Gastrocnemius medialis (tissue), 4 donors: ENCODE data around the gene KCNK4.

Experiments
- POLR2A ChIP-seq, 2 donors: fragments of 450-650 bp; IDR thresholded peaks; one replicate each; pipeline ENCODE4 v1.6.1; 2017; ENCODE audit warnings: antibody characterized with exemption in 2 of 2, mild to moderate bottlenecking in 2 of 2, moderate library complexity in 2 of 2
- TF ChIP-seq, protein P1 (sequence below), 5 experiments: fragments of 450-650 bp in 3 of 5; fragments of 200-600 bp in 2 of 5; sonication (generic) in 2 of 5; IDR thresholded peaks in 4 of 5; conservative IDR thresholded peaks in 1 of 5; 1 replicate in 4 of 5; 2 replicates in 1 of 5; pipeline ENCODE4 v1.5.1; 2016 to 2019; ENCODE audit warnings: antibody characterized with exemption in 5 of 5, mild to moderate bottlenecking in 3 of 5, moderate library complexity in 3 of 5

DNA sequence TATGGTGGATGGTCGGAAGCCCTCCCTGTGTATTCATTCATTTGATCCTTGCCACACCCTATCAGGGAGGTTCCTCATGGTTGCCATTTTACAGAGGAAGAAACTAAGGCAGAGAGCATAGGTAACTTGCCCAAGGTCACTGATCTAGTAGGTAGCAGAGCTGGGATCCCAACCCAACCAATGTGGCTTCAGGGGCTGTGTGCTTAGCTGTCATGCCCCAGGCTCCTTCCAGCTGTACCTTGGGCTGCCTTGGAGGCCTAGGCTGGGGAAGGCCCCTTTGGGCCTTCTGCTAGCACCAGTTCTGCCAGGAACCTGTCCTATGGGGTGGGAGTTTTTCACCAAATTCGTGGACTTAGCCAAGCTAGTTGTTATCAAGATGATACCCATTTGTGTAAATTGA lies 15.3 kb upstream of the KCNK4 start:
- TF ChIP-seq, protein P1, sequence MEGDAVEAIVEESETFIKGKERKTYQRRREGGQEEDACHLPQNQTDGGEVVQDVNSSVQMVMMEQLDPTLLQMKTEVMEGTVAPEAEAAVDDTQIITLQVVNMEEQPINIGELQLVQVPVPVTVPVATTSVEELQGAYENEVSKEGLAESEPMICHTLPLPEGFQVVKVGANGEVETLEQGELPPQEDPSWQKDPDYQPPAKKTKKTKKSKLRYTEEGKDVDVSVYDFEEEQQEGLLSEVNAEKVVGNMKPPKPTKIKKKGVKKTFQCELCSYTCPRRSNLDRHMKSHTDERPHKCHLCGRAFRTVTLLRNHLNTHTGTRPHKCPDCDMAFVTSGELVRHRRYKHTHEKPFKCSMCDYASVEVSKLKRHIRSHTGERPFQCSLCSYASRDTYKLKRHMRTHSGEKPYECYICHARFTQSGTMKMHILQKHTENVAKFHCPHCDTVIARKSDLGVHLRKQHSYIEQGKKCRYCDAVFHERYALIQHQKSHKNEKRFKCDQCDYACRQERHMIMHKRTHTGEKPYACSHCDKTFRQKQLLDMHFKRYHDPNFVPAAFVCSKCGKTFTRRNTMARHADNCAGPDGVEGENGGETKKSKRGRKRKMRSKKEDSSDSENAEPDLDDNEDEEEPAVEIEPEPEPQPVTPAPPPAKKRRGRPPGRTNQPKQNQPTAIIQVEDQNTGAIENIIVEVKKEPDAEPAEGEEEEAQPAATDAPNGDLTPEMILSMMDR (IDR thresholded peaks at IDR 0.05 in 4 of 5, conservative IDR thresholded peaks at IDR 0.05 in 1 of 5), result no peak
- TF ChIP-seq POLR2A (IDR thresholded peaks at IDR 0.05), result no peak
